SK-N-SH (cell line): ENCODE data around the gene DEFB114. TPM values are rescaled to one million over a fixed set of nuclear protein-coding genes. Genes with fewer than 3 reads are reported as not detected.

Experiments used
- CTCF ChIA-PET: fragments of 300-600, 350-600 bp; formaldehyde crosslinking; extraction: SDS; loops from one replicate; lab custom pipeline; 2021; lab: Yijun Ruan, JAX
- POLR2A ChIA-PET: fragments of 350-600 bp; sonication (Branson Sonifier 250); formaldehyde crosslinking; extraction: SDS; loops from one replicate; lab custom pipeline; 2020; ENCODE audit warnings: antibody characterized with exemption, inconsistent platforms; lab: Yijun Ruan, JAX
- DNase-seq: peaks from one replicate; pipeline ENCODE4 v3.0.0; 2012
- H2AFZ ChIP-seq: fragments of 200-600 bp; sonication (generic); 2 replicates; pipeline ENCODE4 v1.8.1; 2016; ENCODE audit warnings: antibody characterized with exemption, mild to moderate bottlenecking, low read depth
- H3F3A ChIP-seq: fragments of 200-600 bp; sonication (generic); replicated peaks from 2 replicates; pipeline ENCODE3; 2016; ENCODE audit warnings: antibody characterized with exemption, mild to moderate bottlenecking; ENCODE audit not compliant: insufficient read depth
- H3K27ac ChIP-seq, 2 experiments: fragments of 200-500 bp in 1 of 2; fragments of 200-600 bp in 1 of 2; sonication (Bioruptor generic) in 1 of 2; sonication (generic), shearing (Covaris generic) in 1 of 2; 2 replicates each; pipeline versions ENCODE4 v1.5.1 to v1.6.1; 2014 to 2016; ENCODE audit warnings: low read depth in 2 of 2, inconsistent platforms in 1 of 2, low read length in 1 of 2, mild to moderate bottlenecking in 1 of 2, mixed read lengths in 1 of 2
- H3K27me3 ChIP-seq: fragments of 200-600 bp; sonication (generic), shearing (Covaris generic); 2 replicates; pipeline ENCODE4 v1.6.1; 2016; ENCODE audit warnings: mixed run types; ENCODE audit not compliant: insufficient read depth
- H3K36me3 ChIP-seq, 2 experiments: fragments of 200-500 bp in 1 of 2; fragments of 200-600 bp in 1 of 2; sonication (Bioruptor generic) in 1 of 2; sonication (generic) in 1 of 2; replicated peaks in 1 of 2; 2 replicates each; pipeline versions ENCODE3 to v1.5.1; 2014 to 2016; ENCODE audit warnings: low read length in 1 of 2, mild to moderate bottlenecking in 1 of 2; ENCODE audit not compliant: insufficient read depth in 2 of 2, control insufficient read depth in 1 of 2
- H3K4me1 ChIP-seq, 2 experiments: fragments of 200-500 bp in 1 of 2; fragments of 200-600 bp in 1 of 2; sonication (Bioruptor generic) in 1 of 2; sonication (generic), shearing (Covaris generic) in 1 of 2; 2 replicates each; pipeline versions ENCODE4 v1.5.1 to v1.6.1; 2014 to 2016; ENCODE audit warnings: low read depth in 1 of 2, low read length in 1 of 2, mixed run types in 1 of 2; ENCODE audit not compliant: insufficient read depth in 2 of 2, control insufficient read depth in 1 of 2
- H3K4me2 ChIP-seq: fragments of 200-600 bp; sonication (generic), shearing (Covaris generic); 2 replicates; pipeline ENCODE4 v1.6.1; 2017; ENCODE audit warnings: mixed run types
- H3K4me3 ChIP-seq, 2 experiments: fragments of 200-500 bp in 1 of 2; fragments of 200-600 bp in 1 of 2; sonication (Bioruptor generic) in 1 of 2; sonication (generic), shearing (Covaris generic) in 1 of 2; 2 replicates each; pipeline versions ENCODE4 v1.5.1 to v1.8.1; 2014 to 2016; ENCODE audit warnings: low read depth in 2 of 2, inconsistent platforms in 1 of 2, low read length in 1 of 2, mild to moderate bottlenecking in 1 of 2, mixed read lengths in 1 of 2, moderate library complexity in 1 of 2
- H3K79me2 ChIP-seq: fragments of 200-600 bp; sonication (generic); 2 replicates; pipeline ENCODE4 v1.8.1; 2017; ENCODE audit warnings: mild to moderate bottlenecking; ENCODE audit not compliant: insufficient read depth
- H3K9ac ChIP-seq: fragments of 200-600 bp; sonication (generic); 2 replicates; pipeline ENCODE4 v1.6.1; 2017; ENCODE audit warnings: mixed run types
- H3K9me2 ChIP-seq: fragments of 200-600 bp; sonication (generic); 2 replicates; pipeline ENCODE4 v1.6.1; 2017; ENCODE audit warnings: mixed run types
- H3K9me3 ChIP-seq: fragments of 200-600 bp; sonication (generic); 2 replicates; pipeline ENCODE4 v1.6.1; 2017; ENCODE audit warnings: mixed run types, mild to moderate bottlenecking, moderate library complexity
- H4K20me1 ChIP-seq: fragments of 200-600 bp; sonication (generic); 2 replicates; pipeline ENCODE4 v1.6.1; 2017; ENCODE audit warnings: mild to moderate bottlenecking, mixed run types; ENCODE audit not compliant: insufficient read depth
- EP300 ChIP-seq, 2 experiments: IDR thresholded peaks; 2 replicates each; pipeline versions ENCODE4 v1.4.0 to v1.6.1; 2012; ENCODE audit warnings: borderline replicate concordance in 1 of 2, low read depth in 1 of 2, low read length in 1 of 2
- FOXJ3 ChIP-seq: sonication (generic); formaldehyde crosslinking; IDR thresholded peaks from 2 replicates; pipeline ENCODE4 v1.5.1; 2020; ENCODE audit warnings: mild to moderate bottlenecking, missing genetic modification reagents
- GATA2 ChIP-seq: sonication (generic); formaldehyde crosslinking; IDR thresholded peaks from 2 replicates; pipeline ENCODE4 v1.5.0; 2020; ENCODE audit warnings: mild to moderate bottlenecking, missing genetic modification reagents
- JUND ChIP-seq: IDR thresholded peaks from 2 replicates; pipeline ENCODE4 v1.4.0; 2012
- MEF2A ChIP-seq: IDR thresholded peaks from 2 replicates; pipeline ENCODE4 v1.4.0; 2012; ENCODE audit warnings: low read depth, borderline replicate concordance
- MXI1 ChIP-seq: IDR thresholded peaks from 2 replicates; pipeline ENCODE4 v1.6.1; 2012; ENCODE audit warnings: mild to moderate bottlenecking, low read depth, low read length, improper control_type of control experiment
- NRF1 ChIP-seq: IDR thresholded peaks from 2 replicates; pipeline ENCODE4 v1.6.1; 2012; ENCODE audit warnings: low read depth, mild to moderate bottlenecking, low read length
- PBX3 ChIP-seq: IDR thresholded peaks from 2 replicates; pipeline ENCODE4; 2012
- POLR2AphosphoS5 ChIP-seq: IDR thresholded peaks from 2 replicates; pipeline ENCODE4 v1.6.1; 2012; ENCODE audit warnings: low read depth, low read length
- RCOR1 ChIP-seq: fragments of 150-350 bp; IDR thresholded peaks from 2 replicates; pipeline ENCODE4 v1.6.1; 2017; ENCODE audit warnings: antibody characterized with exemption, low read length
- RFX5 ChIP-seq: IDR thresholded peaks from 2 replicates; pipeline ENCODE4 v1.6.1; 2012; ENCODE audit warnings: mild to moderate bottlenecking, improper control_type of control experiment, low read length
- RXRA ChIP-seq: IDR thresholded peaks from 2 replicates; pipeline ENCODE4 v1.4.0; 2012; ENCODE audit warnings: low read depth, mild to moderate bottlenecking, borderline replicate concordance
- SIN3A ChIP-seq: IDR thresholded peaks from 2 replicates; pipeline ENCODE4 v1.6.1; 2012; ENCODE audit warnings: low read depth, mild to moderate bottlenecking, low read length, moderate library complexity, borderline replicate concordance
- SMC3 ChIP-seq: IDR thresholded peaks from 2 replicates; pipeline ENCODE4 v1.6.1; 2012; ENCODE audit warnings: low read depth, low read length, improper control_type of control experiment
- TAF1 ChIP-seq: IDR thresholded peaks from 2 replicates; pipeline ENCODE4 v1.6.1; 2012; ENCODE audit warnings: low read depth, mild to moderate bottlenecking, low read length, moderate library complexity, borderline replicate concordance
- TCF12 ChIP-seq: IDR thresholded peaks from 2 replicates; pipeline ENCODE4 v1.4.0; 2012
- TEAD4 ChIP-seq: IDR thresholded peaks from 2 replicates; pipeline ENCODE4 v1.4.0; 2012; ENCODE audit warnings: mild to moderate bottlenecking, borderline replicate concordance; ENCODE audit not compliant: insufficient read depth
- YY1 ChIP-seq: IDR thresholded peaks from 2 replicates; pipeline ENCODE4 v1.4.0; 2012; ENCODE audit warnings: low read depth, mild to moderate bottlenecking
- WGBS: methylation state at CpG from one replicate; pipeline ENCODE4 v1.1.6; 2017; ENCODE audit warnings: low lambda C conversion rate; 5-methylcytosine and 5-hydroxymethylcytosine counted together
- polyA plus RNA-seq, 3 experiments: library from polyadenylated mRNA; depleted of rRNA; stranded (reverse); fragments of >200 nt; gene quantifications; 2 replicates each; pipeline ENCODE4 v1.2.3, GENCODE V29; 2012
- TF ChIP-seq, protein P1 (sequence below): fragments of 150-350 bp; IDR thresholded peaks from 2 replicates; pipeline ENCODE4 v1.6.1; 2016; ENCODE audit warnings: mild to moderate bottlenecking, low read depth, low read length
- TF ChIP-seq, protein P2 (sequence below): IDR thresholded peaks from 2 replicates; pipeline ENCODE4 v1.4.0; 2012; ENCODE audit warnings: low read depth

DEFB114 gene
- polyA plus RNA-seq, 1 of the 3 experiments (the other 2 are of a cell fraction) = not detected

- H3K9me3 ChIP-seq = no peaks in the 10 kb centered on the region
- H3K27ac ChIP-seq = no peak overlapping the region
- H3K9me2 ChIP-seq = no peaks in the 10 kb centered on the region
- no peaks in the 10 kb centered on the region for H3K4me1 ChIP-seq
- ChIA-PET CTCF (no interaction called here), POLR2A (no interaction called here)
- no peak overlapping the region for H3K4me2 ChIP-seq
- no peaks in the 10 kb centered on the region for H4K20me1 ChIP-seq
- H2AFZ ChIP-seq = no peak overlapping the region
- TF ChIP-seq MXI1 (no peak), PBX3 (no peak), JUND (no peak), EP300 (IDR thresholded peaks at IDR 0.05; ENCODE audit: borderline replicate concordance in 1 of 2, low read depth in 1 of 2, low read length in 1 of 2) (no peak)
- TF ChIP-seq, protein P1, sequence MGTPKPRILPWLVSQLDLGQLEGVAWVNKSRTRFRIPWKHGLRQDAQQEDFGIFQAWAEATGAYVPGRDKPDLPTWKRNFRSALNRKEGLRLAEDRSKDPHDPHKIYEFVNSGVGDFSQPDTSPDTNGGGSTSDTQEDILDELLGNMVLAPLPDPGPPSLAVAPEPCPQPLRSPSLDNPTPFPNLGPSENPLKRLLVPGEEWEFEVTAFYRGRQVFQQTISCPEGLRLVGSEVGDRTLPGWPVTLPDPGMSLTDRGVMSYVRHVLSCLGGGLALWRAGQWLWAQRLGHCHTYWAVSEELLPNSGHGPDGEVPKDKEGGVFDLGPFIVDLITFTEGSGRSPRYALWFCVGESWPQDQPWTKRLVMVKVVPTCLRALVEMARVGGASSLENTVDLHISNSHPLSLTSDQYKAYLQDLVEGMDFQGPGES = no peak
- H3K9ac ChIP-seq = no peak overlapping the region
- no peaks in the 10 kb centered on the region for H3K27me3 ChIP-seq
- H3K36me3 ChIP-seq = no peaks in the 10 kb centered on the region
- no peaks in the 10 kb centered on the region for H3F3A ChIP-seq
- H3K4me3 ChIP-seq = no peak overlapping the region
- WGBS = 5% methylated on average over 1 of the region's 1 CpG
- no peak for DNase-seq
- no peaks in the 10 kb centered on the region for H3K79me2 ChIP-seq
Observed at GRCh38 chr6:49934770-49935169, 29.2 kb downstream of the DEFB114 start.

DNA sequence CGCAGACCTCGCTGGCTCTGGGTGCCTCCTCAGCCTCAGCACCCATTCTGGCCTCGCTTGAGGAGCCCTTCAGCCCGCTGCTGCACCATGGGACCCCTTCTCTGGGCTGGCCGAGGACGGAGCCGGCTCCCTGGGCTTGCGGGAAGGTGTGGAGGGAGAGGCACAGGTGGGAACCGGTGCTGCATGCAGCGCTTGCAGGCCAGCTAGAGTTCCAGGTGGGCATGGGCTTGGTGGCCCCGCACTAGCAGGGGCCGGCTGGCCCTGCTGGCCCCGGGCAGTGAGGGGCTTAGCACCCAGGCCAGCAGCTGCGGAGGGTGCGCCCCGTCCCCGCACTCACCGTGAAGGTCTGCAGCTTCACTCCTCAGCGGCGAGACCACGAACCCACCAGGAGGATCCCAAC lies 30.4 kb downstream of the DEFB114 start:
- WGBS = 31% methylated on average over 11 of the region's 21 CpGs
- Histone ChIP-seq H3K4me3 (no peak overlapping the region), H3K9me3 (no peaks in the 10 kb centered on the region), H3K9ac (no peak overlapping the region), H3K27ac (no peak overlapping the region), H3K9me2 (no peaks in the 10 kb centered on the region), H4K20me1 (no peaks in the 10 kb centered on the region), H3K27me3 (no peaks in the 10 kb centered on the region), H3K79me2 (no peaks in the 10 kb centered on the region), H3K4me2 (no peak overlapping the region), H3F3A (no peaks in the 10 kb centered on the region), H3K36me3 (no peaks in the 10 kb centered on the region), H2AFZ (no peak overlapping the region), H3K4me1 (no peaks in the 10 kb centered on the region)
- no peak for TF ChIP-seq NRF1
- TF ChIP-seq SMC3 = no peak
- TF ChIP-seq TCF12 = no peak
- no peak for TF ChIP-seq RFX5
- TF ChIP-seq EP300 (IDR thresholded peaks at IDR 0.05; ENCODE audit: borderline replicate concordance in 1 of 2, low read depth in 1 of 2, low read length in 1 of 2) = no peak
- TF ChIP-seq, protein P2, sequence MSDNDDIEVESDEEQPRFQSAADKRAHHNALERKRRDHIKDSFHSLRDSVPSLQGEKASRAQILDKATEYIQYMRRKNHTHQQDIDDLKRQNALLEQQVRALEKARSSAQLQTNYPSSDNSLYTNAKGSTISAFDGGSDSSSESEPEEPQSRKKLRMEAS = no peak
- no peak for TF ChIP-seq JUND
- CTCF ChIA-PET = no interaction called here
- DNase-seq = no peak
- POLR2A ChIA-PET = no interaction called here

DNA sequence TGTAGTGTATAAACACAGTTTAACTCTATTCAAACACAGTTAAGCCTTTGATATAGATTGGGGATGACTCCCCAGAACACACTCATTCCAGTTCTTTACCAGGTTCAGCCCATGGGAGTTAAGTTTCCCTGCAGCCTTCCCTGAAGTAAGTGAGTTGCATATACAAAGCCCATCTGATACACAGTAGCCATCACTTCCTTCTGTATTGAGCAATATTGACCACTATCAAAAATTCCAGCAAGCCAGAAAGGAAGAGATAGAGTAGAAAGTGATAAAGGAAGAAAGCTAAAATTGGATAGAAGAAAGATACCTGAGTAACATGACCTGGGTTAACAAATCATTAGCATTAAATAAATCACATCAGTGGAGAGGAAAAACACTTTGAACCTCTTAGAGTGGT lies 34.6 kb downstream of the DEFB114 start:
- ChIA-PET POLR2A (no interaction called here), CTCF (no interaction called here)
- H4K20me1 ChIP-seq = no peaks in the 10 kb centered on the region
- H3K27ac ChIP-seq = no peak overlapping the region
- no peak overlapping the region for H2AFZ ChIP-seq
- no peaks in the 10 kb centered on the region for H3K27me3 ChIP-seq
- H3K4me1 ChIP-seq = no peaks in the 10 kb centered on the region
- H3K9me2 ChIP-seq = no peaks in the 10 kb centered on the region
- DNase-seq = no peak
- no peaks in the 10 kb centered on the region for H3K9me3 ChIP-seq
- H3K4me2 ChIP-seq = no peak overlapping the region
- H3K4me3 ChIP-seq = no peak overlapping the region
- H3F3A ChIP-seq = no peaks in the 10 kb centered on the region
- no peaks in the 10 kb centered on the region for H3K36me3 ChIP-seq
- H3K79me2 ChIP-seq = no peaks in the 10 kb centered on the region
- H3K9ac ChIP-seq = no peak overlapping the region
- TF ChIP-seq TEAD4 = no peak
- TF ChIP-seq, protein P1 = no peak
- TF ChIP-seq MEF2A = no peak
- no peak for TF ChIP-seq FOXJ3
- TF ChIP-seq GATA2 (CRISPR knock-in tag) = no peak
- TF ChIP-seq RCOR1 = no peak
- no peak for TF ChIP-seq MXI1
- TF ChIP-seq, protein P2 = no peak
- TF ChIP-seq SMC3 = no peak
- no peak for TF ChIP-seq YY1
- TF ChIP-seq EP300 (IDR thresholded peaks at IDR 0.05; ENCODE audit: borderline replicate concordance in 1 of 2, low read depth in 1 of 2, low read length in 1 of 2) = no peak
- no peak for TF ChIP-seq POLR2AphosphoS5
- TF ChIP-seq RXRA = no peak
- no peak for TF ChIP-seq TAF1
- no peak for TF ChIP-seq SIN3A
- no peak for TF ChIP-seq JUND
